ENCODE results near the gene STK38L. TPM values are rescaled to one million over a fixed set of nuclear protein-coding genes. Genes with fewer than 3 reads are reported as not detected.

STK38L gene
- polyA plus RNA-seq, 1 of the 3 experiments (the other 2 are of a cell fraction), result 4.7 TPM

- POLR2A ChIA-PET, result no interaction called here
- TF ChIP-seq USF2 (IDR thresholded peaks at IDR 0.05; ENCODE audit: borderline replicate concordance, low read depth, low read length) (no peak), ELF1 (IDR thresholded peaks at IDR 0.05) (no peak), CTCF (IDR thresholded peaks at IDR 0.05) (no peak), REST (IDR thresholded peaks at IDR 0.05; ENCODE audit: low read depth, low read length) (no peak), RCOR1 (IDR thresholded peaks at IDR 0.05; ENCODE audit: low read length) (no peak), NFIC (IDR thresholded peaks at IDR 0.05; ENCODE audit: borderline replicate concordance) (no peak; the same call in 1 of the 2 replicates), FOXJ3 (CRISPR knock-in tag; IDR thresholded peaks at IDR 0.05) (no peak), POLR2AphosphoS5 (IDR thresholded peaks at IDR 0.05; ENCODE audit: low read depth, low read length) (peak; percentile 39; the same call in 1 of the 2 replicates), USF1 (IDR thresholded peaks at IDR 0.05; ENCODE audit: borderline replicate concordance, low read depth) (no peak), MEF2A (IDR thresholded peaks at IDR 0.05; ENCODE audit: borderline replicate concordance, low read depth) (no peak), IRF3 (IDR thresholded peaks at IDR 0.05; ENCODE audit: low read depth, low read length) (no peak), YY1 (IDR thresholded peaks at IDR 0.05; ENCODE audit: low read depth) (no peak), GABPA (IDR thresholded peaks at IDR 0.05; ENCODE audit: low read depth) (no peak), TAF1 (IDR thresholded peaks at IDR 0.05; ENCODE audit: borderline replicate concordance, low read depth, low read length) (no peak), FOSL2 (IDR thresholded peaks at IDR 0.05; ENCODE audit: borderline replicate concordance, low read depth) (peak; percentile 85), FOXM1 (IDR thresholded peaks at IDR 0.05; ENCODE audit: low read depth) (no peak), MXI1 (IDR thresholded peaks at IDR 0.05; ENCODE audit: low read depth, low read length) (no peak), GATA2 (CRISPR knock-in tag; IDR thresholded peaks at IDR 0.05) (no peak), TEAD4 (IDR thresholded peaks at IDR 0.05; ENCODE audit: borderline replicate concordance, insufficient read depth) (peak; percentile 67; the same call in 1 of the 2 replicates), SIN3A (IDR thresholded peaks at IDR 0.05; ENCODE audit: borderline replicate concordance, low read depth, low read length) (no peak), EP300 (IDR thresholded peaks at IDR 0.05; ENCODE audit: borderline replicate concordance in 1 of 2, low read depth in 1 of 2, low read length in 1 of 2) (peak in 1 of 2 experiments; percentile 69; a peak in 2 of 4 replicates), JUND (IDR thresholded peaks at IDR 0.05) (peak; percentile 81), EZH2phosphoT487 (IDR thresholded peaks at IDR 0.05; ENCODE audit: borderline replicate concordance, low read depth) (no peak)
These were observed 99.3 kb downstream of the STK38L start for GRCh38 chr12:27343255-27344000.

More at GRCh38 chr12:27343255-27344000, 99.3 kb downstream of the STK38L start:
- Histone ChIP-seq H3K9me3 (no peaks in the 10 kb centered on the region), H3K79me2 (ENCODE audit: insufficient read depth) (peaks cover 84% of the 10 kb centered on the region), H2AFZ (ENCODE audit: low read depth) (peak overlapping the region; percentile 14), H4K20me1 (ENCODE audit: insufficient read depth) (no peaks in the 10 kb centered on the region), H3K36me3 (replicated peaks in 1 of 2; ENCODE audit: control insufficient read depth in 1 of 2, insufficient read depth in 2 of 2, low read length in 1 of 2) (no peaks in the 10 kb centered on the region), H3K9ac (peak overlapping the region; percentile 56), H3K9me2 (no peaks in the 10 kb centered on the region), H3K4me1 (ENCODE audit: control insufficient read depth in 1 of 2, insufficient read depth in 2 of 2, low read depth in 1 of 2, low read length in 1 of 2) (peaks cover 0 to 19% of the 10 kb centered on the region in 2 experiments; a peak in 2 of 4 replicates), H3K4me2 (peak overlapping the region; percentile 21), H3K27ac (ENCODE audit: low read depth in 2 of 2, low read length in 1 of 2) (peak overlapping the region in 1 of 2 experiments; percentile 90; a peak in 3 of 4 replicates), H3F3A (replicated peaks; ENCODE audit: insufficient read depth) (peaks cover 30% of the 10 kb centered on the region), H3K27me3 (ENCODE audit: insufficient read depth) (no peaks in the 10 kb centered on the region), H3K4me3 (ENCODE audit: low read depth in 2 of 2, low read length in 1 of 2) (no peak overlapping the region)
- no peak for DNase-seq
- CTCF ChIA-PET, result interaction anchor here (1.3 to 1.4 kb wide), 2 partner anchors 12 to 38 kb away, joined by 3 read pairs; no protein-coding TSS in a partner anchor
- 25% methylated on average over 5 of the region's 5 CpGs for WGBS (ENCODE audit: low lambda C conversion rate)
